Measurements from ENCODE around the gene IGF2BP2. TPM values are rescaled to one million over a fixed set of nuclear protein-coding genes. Genes with fewer than 3 reads are reported as not detected.

IGF2BP2 gene
- total and polyA plus RNA-seq, 9 of the 15 experiments (the other 6 are each of a cell fraction or from before 2014, with no cell fraction given): 3.2 to 59.6 (median 30.5) TPM

DNA sequence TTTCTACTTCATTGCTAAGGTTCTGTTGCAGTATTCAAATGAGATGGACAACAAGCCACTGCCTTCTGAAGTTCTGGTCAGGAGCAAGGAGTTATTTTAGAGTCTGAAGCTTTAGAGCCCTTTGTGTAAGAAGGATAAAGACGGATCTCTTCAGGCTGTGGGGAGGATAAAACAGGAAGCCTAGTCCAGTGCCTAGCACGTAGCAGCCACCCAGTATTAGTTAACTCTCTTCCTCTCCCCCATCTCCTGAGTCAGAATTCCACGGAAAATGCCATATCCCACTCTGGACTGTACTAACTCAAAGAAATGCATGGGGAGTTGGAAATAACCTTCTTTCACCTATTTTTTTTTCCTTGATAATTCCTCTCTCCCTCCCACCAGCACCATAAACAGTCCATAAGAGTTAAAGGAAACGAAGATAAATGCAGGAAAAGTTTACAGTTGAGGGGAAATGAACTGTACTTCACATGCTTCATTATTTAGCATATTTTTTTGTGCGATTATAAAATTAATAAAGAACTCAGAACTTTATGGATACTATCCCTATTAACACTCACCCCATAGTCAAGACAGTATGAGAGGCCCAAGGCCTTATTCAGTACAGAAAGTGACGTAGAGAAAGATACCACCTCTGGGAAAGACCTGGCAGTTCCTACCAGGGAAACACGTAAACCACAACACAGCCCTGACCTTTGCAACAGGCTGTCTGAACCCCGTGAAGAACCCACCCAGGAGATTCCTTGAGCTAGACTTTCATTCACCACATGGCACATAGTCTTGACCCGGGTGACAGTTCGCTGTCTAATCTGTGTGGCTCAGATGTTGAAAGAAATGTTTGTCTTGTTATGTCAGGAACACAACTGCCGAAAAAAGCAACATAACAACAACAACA, 9.2 kb downstream of the IGF2BP2 start (continued):
- no peak for TF ChIP-seq MCM3 (IDR thresholded peaks at IDR 0.05)
- TF ChIP-seq TBL1XR1 (IDR thresholded peaks at IDR 0.05; ENCODE audit: low read length in 2 of 2): 0 out of 4 replicates have a peak, but pooled peaks of 1 of the 2 experiments have one; percentile 10
- peak; percentile 66 for TF ChIP-seq ARID1B (IDR thresholded peaks at IDR 0.05)
- TF ChIP-seq, protein P1, sequence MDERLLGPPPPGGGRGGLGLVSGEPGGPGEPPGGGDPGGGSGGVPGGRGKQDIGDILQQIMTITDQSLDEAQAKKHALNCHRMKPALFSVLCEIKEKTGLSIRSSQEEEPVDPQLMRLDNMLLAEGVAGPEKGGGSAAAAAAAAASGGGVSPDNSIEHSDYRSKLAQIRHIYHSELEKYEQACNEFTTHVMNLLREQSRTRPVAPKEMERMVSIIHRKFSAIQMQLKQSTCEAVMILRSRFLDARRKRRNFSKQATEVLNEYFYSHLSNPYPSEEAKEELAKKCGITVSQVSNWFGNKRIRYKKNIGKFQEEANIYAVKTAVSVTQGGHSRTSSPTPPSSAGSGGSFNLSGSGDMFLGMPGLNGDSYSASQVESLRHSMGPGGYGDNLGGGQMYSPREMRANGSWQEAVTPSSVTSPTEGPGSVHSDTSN (CRISPR knock-in tag; IDR thresholded peaks at IDR 0.05; ENCODE audit: low read depth): no peak
- TF ChIP-seq, protein P1 (tag; conservative IDR thresholded peaks at IDR 0.05; ENCODE audit: low read depth): peak; percentile 30; the same call in 1 of the 2 replicates
- no peak for TF ChIP-seq ZBTB8A (IDR thresholded peaks at IDR 0.05; ENCODE audit: partially characterized antibody)
- no peak for TF ChIP-seq NFYB (IDR thresholded peaks at IDR 0.05; ENCODE audit: extremely low read depth, insufficient read length)
- TF ChIP-seq FOSL1 (tag; conservative IDR thresholded peaks at IDR 0.05): 0 out of 2 replicates have a peak, but pooled peaks have one; percentile 24
- peak; percentile 31; the same call in 1 of the 2 replicates for TF ChIP-seq POLR2AphosphoS5 (IDR thresholded peaks at IDR 0.05; ENCODE audit: control insufficient read depth, insufficient read depth, low read depth, low read length)
- TF ChIP-seq, protein P2, sequence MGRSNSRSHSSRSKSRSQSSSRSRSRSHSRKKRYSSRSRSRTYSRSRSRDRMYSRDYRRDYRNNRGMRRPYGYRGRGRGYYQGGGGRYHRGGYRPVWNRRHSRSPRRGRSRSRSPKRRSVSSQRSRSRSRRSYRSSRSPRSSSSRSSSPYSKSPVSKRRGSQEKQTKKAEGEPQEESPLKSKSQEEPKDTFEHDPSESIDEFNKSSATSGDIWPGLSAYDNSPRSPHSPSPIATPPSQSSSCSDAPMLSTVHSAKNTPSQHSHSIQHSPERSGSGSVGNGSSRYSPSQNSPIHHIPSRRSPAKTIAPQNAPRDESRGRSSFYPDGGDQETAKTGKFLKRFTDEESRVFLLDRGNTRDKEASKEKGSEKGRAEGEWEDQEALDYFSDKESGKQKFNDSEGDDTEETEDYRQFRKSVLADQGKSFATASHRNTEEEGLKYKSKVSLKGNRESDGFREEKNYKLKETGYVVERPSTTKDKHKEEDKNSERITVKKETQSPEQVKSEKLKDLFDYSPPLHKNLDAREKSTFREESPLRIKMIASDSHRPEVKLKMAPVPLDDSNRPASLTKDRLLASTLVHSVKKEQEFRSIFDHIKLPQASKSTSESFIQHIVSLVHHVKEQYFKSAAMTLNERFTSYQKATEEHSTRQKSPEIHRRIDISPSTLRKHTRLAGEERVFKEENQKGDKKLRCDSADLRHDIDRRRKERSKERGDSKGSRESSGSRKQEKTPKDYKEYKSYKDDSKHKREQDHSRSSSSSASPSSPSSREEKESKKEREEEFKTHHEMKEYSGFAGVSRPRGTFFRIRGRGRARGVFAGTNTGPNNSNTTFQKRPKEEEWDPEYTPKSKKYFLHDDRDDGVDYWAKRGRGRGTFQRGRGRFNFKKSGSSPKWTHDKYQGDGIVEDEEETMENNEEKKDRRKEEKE (IDR thresholded peaks at IDR 0.05; ENCODE audit: borderline replicate concordance in 1 of 2, control insufficient read depth in 1 of 2, low read depth in 2 of 2, low read length in 1 of 2): no peak
- TF ChIP-seq HLTF (IDR thresholded peaks at IDR 0.05): no peak
- no peak for TF ChIP-seq TRIM24 (IDR thresholded peaks at IDR 0.05)
- peak; percentile 56; the same call in 1 of the 2 replicates for TF ChIP-seq L3MBTL2 (IDR thresholded peaks at IDR 0.05)
- TF ChIP-seq, protein P3, sequence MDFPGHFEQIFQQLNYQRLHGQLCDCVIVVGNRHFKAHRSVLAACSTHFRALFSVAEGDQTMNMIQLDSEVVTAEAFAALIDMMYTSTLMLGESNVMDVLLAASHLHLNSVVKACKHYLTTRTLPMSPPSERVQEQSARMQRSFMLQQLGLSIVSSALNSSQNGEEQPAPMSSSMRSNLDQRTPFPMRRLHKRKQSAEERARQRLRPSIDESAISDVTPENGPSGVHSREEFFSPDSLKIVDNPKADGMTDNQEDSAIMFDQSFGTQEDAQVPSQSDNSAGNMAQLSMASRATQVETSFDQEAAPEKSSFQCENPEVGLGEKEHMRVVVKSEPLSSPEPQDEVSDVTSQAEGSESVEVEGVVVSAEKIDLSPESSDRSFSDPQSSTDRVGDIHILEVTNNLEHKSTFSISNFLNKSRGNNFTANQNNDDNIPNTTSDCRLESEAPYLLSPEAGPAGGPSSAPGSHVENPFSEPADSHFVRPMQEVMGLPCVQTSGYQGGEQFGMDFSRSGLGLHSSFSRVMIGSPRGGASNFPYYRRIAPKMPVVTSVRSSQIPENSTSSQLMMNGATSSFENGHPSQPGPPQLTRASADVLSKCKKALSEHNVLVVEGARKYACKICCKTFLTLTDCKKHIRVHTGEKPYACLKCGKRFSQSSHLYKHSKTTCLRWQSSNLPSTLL (IDR thresholded peaks at IDR 0.05): no peak
- no peak for TF ChIP-seq SAFB2 (IDR thresholded peaks at IDR 0.05; ENCODE audit: borderline replicate concordance, low read depth, low read length, severe bottlenecking)
- peak; percentile 72; the same call in 1 of the 2 replicates for TF ChIP-seq CBFA2T3 (IDR thresholded peaks at IDR 0.05)
- no peak for TF ChIP-seq ZNF133 (CRISPR knock-in tag; IDR thresholded peaks at IDR 0.05)
- no peak for TF ChIP-seq MTF1 (CRISPR knock-in tag; IDR thresholded peaks at IDR 0.05; ENCODE audit: borderline replicate concordance)
- TF ChIP-seq, protein P4, sequence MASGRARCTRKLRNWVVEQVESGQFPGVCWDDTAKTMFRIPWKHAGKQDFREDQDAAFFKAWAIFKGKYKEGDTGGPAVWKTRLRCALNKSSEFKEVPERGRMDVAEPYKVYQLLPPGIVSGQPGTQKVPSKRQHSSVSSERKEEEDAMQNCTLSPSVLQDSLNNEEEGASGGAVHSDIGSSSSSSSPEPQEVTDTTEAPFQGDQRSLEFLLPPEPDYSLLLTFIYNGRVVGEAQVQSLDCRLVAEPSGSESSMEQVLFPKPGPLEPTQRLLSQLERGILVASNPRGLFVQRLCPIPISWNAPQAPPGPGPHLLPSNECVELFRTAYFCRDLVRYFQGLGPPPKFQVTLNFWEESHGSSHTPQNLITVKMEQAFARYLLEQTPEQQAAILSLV (tag; IDR thresholded peaks at IDR 0.05): no peak
